Retinal pigment epithelial cell (primary cell): ENCODE data around the gene TMEM238.

Source experiments
- DNase-seq: peaks from one replicate; pipeline ENCODE4 v3.0.0-alpha.2; 2010; ENCODE audit warnings: low read depth
- H3K4me3 ChIP-seq: 2 replicates; pipeline ENCODE4 v1.5.1; 2011; ENCODE audit warnings: mild to moderate bottlenecking, low read length, control low read depth, moderate library complexity
- CTCF ChIP-seq: conservative IDR thresholded peaks from 2 replicates; pipeline ENCODE4 v1.5.1; 2011; ENCODE audit warnings: low read depth, low read length, control low read depth, inconsistent platforms

Gene TMEM238

GRCh38 chr19:55400281-55401087 lies 16.4 kb upstream of the TMEM238 start:
- TF ChIP-seq CTCF = no peak
- no peak for DNase-seq
- no peak overlapping the region for H3K4me3 ChIP-seq

- no peak for TF ChIP-seq CTCF
- DNase-seq = no peak
- H3K4me3 ChIP-seq = no peak overlapping the region
Observed at GRCh38 chr19:55398200-55398925, 14.3 kb upstream of the TMEM238 start.

GRCh38 chr19:55392820-55393761 lies 9.0 kb upstream of the TMEM238 start:
- no peak overlapping the region for H3K4me3 ChIP-seq
- no peak for TF ChIP-seq CTCF
- no peak for DNase-seq

GRCh38 chr19:55391702-55392615 lies 7.9 kb upstream of the TMEM238 start:
- no peak for TF ChIP-seq CTCF
- DNase-seq = no peak
- H3K4me3 ChIP-seq = no peak overlapping the region

GRCh38 chr19:55391191-55391670 lies 7.1 kb upstream of the TMEM238 start:
- TF ChIP-seq CTCF = no peak
- no peak for DNase-seq
- no peak overlapping the region for H3K4me3 ChIP-seq

GRCh38 chr19:55390461-55390880 lies 6.4 kb upstream of the TMEM238 start:
- DNase-seq = no peak
- TF ChIP-seq CTCF = no peak
- H3K4me3 ChIP-seq = no peak overlapping the region
